Breast epithelium (tissue), 4 donors: ENCODE results near the gene CARD9. TPM values are rescaled to one million over a fixed set of nuclear protein-coding genes. Genes with fewer than 3 reads are reported as not detected.

Experiments used
- DNase-seq, 2 donors: peaks; one replicate each; pipeline ENCODE4 v3.0.0-alpha.2; 2019; ENCODE audit warnings: low spot score in 2 of 2
- H3K27ac ChIP-seq, 2 donors: fragments of 200-600 bp; sonication (generic) in 1 of 2; one replicate each; pipeline ENCODE4 v1.5.1; 2016 to 2019; ENCODE audit warnings: mild to moderate bottlenecking in 1 of 2
- H3K27me3 ChIP-seq, 2 donors: fragments of 200-600 bp; sonication (generic) in 1 of 2; one replicate each; pipeline versions ENCODE4 v1.5.1 to v1.6.0; 2017 to 2019; ENCODE audit warnings: control low read depth in 1 of 2, mild to moderate bottlenecking in 1 of 2
- H3K36me3 ChIP-seq: fragments of 200-600 bp; one replicate; pipeline ENCODE4 v1.5.1; 2019
- H3K4me1 ChIP-seq, 2 donors: fragments of 200-600 bp; sonication (generic); one replicate each; pipeline ENCODE4 v1.5.1; 2016 to 2019; ENCODE audit warnings: control low read depth in 1 of 2
- H3K4me3 ChIP-seq, 3 donors: fragments of 200-600 bp; sonication (generic); 1 replicate in 2 of 3; 2 replicates in 1 of 3; pipeline ENCODE4 v1.5.1; 2016 to 2019; ENCODE audit warnings: mild to moderate bottlenecking in 3 of 3, moderate library complexity in 2 of 3
- H3K9me3 ChIP-seq, 2 donors: fragments of 200-600 bp; sonication (generic) in 1 of 2; one replicate each; pipeline ENCODE4 v1.5.1; 2016 to 2019; ENCODE audit warnings: control low read depth in 1 of 2
- CTCF ChIP-seq, 3 donors: fragments of 450-650 bp; IDR thresholded peaks; one replicate each; pipeline ENCODE4 v1.5.1; 2016 to 2017; ENCODE audit warnings: antibody characterized with exemption in 3 of 3, mild to moderate bottlenecking in 3 of 3, moderate library complexity in 3 of 3
- POLR2A ChIP-seq: fragments of 450-650 bp; IDR thresholded peaks from one replicate; pipeline ENCODE4 v1.6.1; 2016; ENCODE audit warnings: antibody characterized with exemption, mild to moderate bottlenecking, moderate library complexity
- POLR2AphosphoS5 ChIP-seq, 3 donors: sonication (generic); formaldehyde crosslinking; IDR thresholded peaks; one replicate each; pipeline ENCODE4 v1.6.1; 2017; ENCODE audit warnings: antibody characterized with exemption in 3 of 3
- intact Hi-C: fragments of 100-400 bp; cut with DNase I; formaldehyde crosslinking; loops from one replicate; pipeline ENCODE4 v1.15.1; 2023; ENCODE audit warnings: low total_unique reads
- total RNA-seq, 3 donors: library from RNA; depleted of rRNA; stranded (reverse); fragments of >200 nt; gene quantifications; one replicate each; pipeline ENCODE4 v1.1.0, GENCODE V29; 2016

The CARD9 gene
- total RNA-seq, 3 donors from 2014 or later = 3.0 to 7.6 (median 3.3) TPM

GRCh38 chr9:136328011-136328621, 45.4 kb downstream of the CARD9 start:
- Histone ChIP-seq H3K27me3 (no peaks in the 10 kb centered on the region), H3K9me3 (no peaks in the 10 kb centered on the region), H3K4me1 (peaks cover 9 to 14% of the 10 kb centered on the region in 2 donors), H3K36me3 (no peaks in the 10 kb centered on the region), H3K4me3 (peak overlapping the region; percentile 59 to 75 (median 67)), H3K27ac (peak overlapping the region; percentile 78 to 89)
- intact Hi-C loops = no loop called here
- peak in 1 of 2 donors; percentile 74 for DNase-seq
- TF ChIP-seq POLR2A (no peak), CTCF (IDR thresholded peaks at IDR 0.05) (no peak), POLR2AphosphoS5 (IDR thresholded peaks at IDR 0.05) (no peak)

- H3K4me1 ChIP-seq = peaks cover 9 to 14% of the 10 kb centered on the region in 2 donors
- H3K27me3 ChIP-seq = no peaks in the 10 kb centered on the region
- H3K36me3 ChIP-seq = no peaks in the 10 kb centered on the region
- intact Hi-C loops = no loop called here
- peak in 1 of 3 donors; percentile 46 for TF ChIP-seq POLR2AphosphoS5 (IDR thresholded peaks at IDR 0.05)
- TF ChIP-seq CTCF (IDR thresholded peaks at IDR 0.05) = no peak
- peak within 1 kb of the TSS; percentile 59 to 75 (median 67) for H3K4me3 ChIP-seq
- H3K9me3 ChIP-seq = no peaks in the 10 kb centered on the region
- no peak for DNase-seq
- peak within 1 kb of the TSS; percentile 78 to 89 for H3K27ac ChIP-seq
Observed at GRCh38 chr9:136327304-136327974, 46.0 kb downstream of the CARD9 start, which contains the start of gene GPSM1. GPSM1 (plus strand) TSS chr9:136327539; CDS start chr9:136327696, 157 bp downstream.

- intact Hi-C loops = no loop called here
- Histone ChIP-seq H3K4me3 (peak overlapping the region; percentile 59 to 75 (median 67)), H3K27me3 (no peaks in the 10 kb centered on the region), H3K9me3 (no peaks in the 10 kb centered on the region), H3K4me1 (peaks cover 9 to 14% of the 10 kb centered on the region in 2 donors), H3K36me3 (no peaks in the 10 kb centered on the region), H3K27ac (peak overlapping the region; percentile 78 to 89)
- TF ChIP-seq POLR2A (no peak), POLR2AphosphoS5 (IDR thresholded peaks at IDR 0.05) (no peak)
- DNase-seq = no peak
Observed at GRCh38 chr9:136326761-136327303, 46.6 kb downstream of the CARD9 start.

- Histone ChIP-seq H3K27me3 (no peaks in the 10 kb centered on the region), H3K4me1 (peaks cover 9 to 14% of the 10 kb centered on the region in 2 donors), H3K4me3 (peak overlapping the region; percentile 59 to 75 (median 67)), H3K36me3 (no peaks in the 10 kb centered on the region), H3K27ac (peak overlapping the region; percentile 78 to 89), H3K9me3 (no peaks in the 10 kb centered on the region)
- no peak for DNase-seq
- intact Hi-C loops = no loop called here
- TF ChIP-seq POLR2A = no peak
- no peak for TF ChIP-seq CTCF (IDR thresholded peaks at IDR 0.05)
- TF ChIP-seq POLR2AphosphoS5 (IDR thresholded peaks at IDR 0.05) = no peak
Observed at GRCh38 chr9:136326061-136326760, 47.3 kb downstream of the CARD9 start.

- H3K9me3 ChIP-seq = no peaks in the 10 kb centered on the region
- peak overlapping the region in 1 of 2 donors; percentile 89 for H3K27ac ChIP-seq
- DNase-seq = no peak
- TF ChIP-seq POLR2AphosphoS5 (IDR thresholded peaks at IDR 0.05) (no peak), CTCF (IDR thresholded peaks at IDR 0.05) (no peak), POLR2A (no peak)
- intact Hi-C loops = no loop called here
- no peaks in the 10 kb centered on the region for H3K27me3 ChIP-seq
- H3K4me1 ChIP-seq = peaks cover 9 to 14% of the 10 kb centered on the region in 2 donors
- H3K36me3 ChIP-seq = no peaks in the 10 kb centered on the region
- H3K4me3 ChIP-seq = no peak overlapping the region
Observed at GRCh38 chr9:136325358-136325757, 48.1 kb downstream of the CARD9 start.
